Esophagus muscularis mucosa (tissue), 4 donors: Measurements from ENCODE around the gene ZNF436. TPM values are rescaled to one million over a fixed set of nuclear protein-coding genes. Genes with fewer than 3 reads are reported as not detected.
A peak's percentile ranks its signal among the peaks of the same experiment; 100 is the strongest.

Experiments
- DNase-seq: peaks from one replicate; pipeline ENCODE4 v3.0.0-alpha.2; 2017; ENCODE audit errors: extremely low spot score
- H3K27ac ChIP-seq, 4 donors: fragments of 200-600 bp; sonication (generic); replicated peaks in 1 of 4; 1 replicate in 3 of 4; 2 replicates in 1 of 4; pipeline ENCODE4 v1.5.1; 2016 to 2019; ENCODE audit warnings: mild to moderate bottlenecking in 1 of 4
- H3K27me3 ChIP-seq, 4 donors: fragments of 200-600 bp; sonication (generic); one replicate each; pipeline versions ENCODE4 v1.5.1 to v1.6.0; 2016 to 2019
- H3K36me3 ChIP-seq, 4 donors: fragments of 200-600 bp; sonication (generic); one replicate each; pipeline ENCODE4 v1.5.1; 2016 to 2019
- H3K4me1 ChIP-seq, 4 donors: fragments of 200-600 bp; sonication (generic); one replicate each; pipeline ENCODE4 v1.5.1; 2016 to 2019
- H3K4me3 ChIP-seq, 4 donors: fragments of 200-600 bp; sonication (generic); 1 replicate in 2 of 4; 2 replicates in 2 of 4; pipeline ENCODE4 v1.5.1; 2016 to 2019; ENCODE audit warnings: mild to moderate bottlenecking in 4 of 4, moderate library complexity in 1 of 4
- H3K9me3 ChIP-seq, 4 donors: fragments of 200-600 bp; sonication (generic); 1 replicate in 3 of 4; 2 replicates in 1 of 4; pipeline ENCODE4 v1.5.1; 2016 to 2019
- CTCF ChIP-seq, 3 experiments: fragments of 200-600 bp in 2 of 3; fragments of 450-650 bp in 1 of 3; sonication (generic) in 2 of 3; IDR thresholded peaks; one replicate each; pipeline ENCODE4 v1.5.1; 2017 to 2019; ENCODE audit warnings: antibody characterized with exemption in 3 of 3, mild to moderate bottlenecking in 2 of 3, moderate library complexity in 1 of 3
- EP300 ChIP-seq: sonication (generic); formaldehyde crosslinking; IDR thresholded peaks from one replicate; pipeline ENCODE4 v1.6.1; 2017; ENCODE audit warnings: antibody characterized with exemption
- POLR2A ChIP-seq: fragments of 450-650 bp; IDR thresholded peaks from one replicate; pipeline ENCODE4 v1.6.1; 2017; ENCODE audit warnings: antibody characterized with exemption, moderate library complexity, mild to moderate bottlenecking, low read depth
- POLR2AphosphoS5 ChIP-seq, 2 donors: sonication (generic); formaldehyde crosslinking; IDR thresholded peaks; one replicate each; pipeline ENCODE4 v1.6.1; 2017; ENCODE audit warnings: antibody characterized with exemption in 2 of 2
- WGBS: methylation state at CpG from one replicate; pipeline ENCODE4 v1.1.5; 2018; 5-methylcytosine and 5-hydroxymethylcytosine counted together
- intact Hi-C: fragments of 100-400 bp; cut with DNase I; formaldehyde crosslinking; loops from one replicate; pipeline ENCODE4 v1.15.1; 2023
- total RNA-seq, 4 donors: library from RNA; depleted of rRNA; stranded (reverse); fragments of >200 nt; gene quantifications; one replicate each; pipeline versions ENCODE4 v1.1.0 to v1.2.1, GENCODE V29; 2016

ZNF436 gene
- total RNA-seq, 4 donors from 2014 or later, result 13.7 to 36.8 (median 16.4) TPM

DNA sequence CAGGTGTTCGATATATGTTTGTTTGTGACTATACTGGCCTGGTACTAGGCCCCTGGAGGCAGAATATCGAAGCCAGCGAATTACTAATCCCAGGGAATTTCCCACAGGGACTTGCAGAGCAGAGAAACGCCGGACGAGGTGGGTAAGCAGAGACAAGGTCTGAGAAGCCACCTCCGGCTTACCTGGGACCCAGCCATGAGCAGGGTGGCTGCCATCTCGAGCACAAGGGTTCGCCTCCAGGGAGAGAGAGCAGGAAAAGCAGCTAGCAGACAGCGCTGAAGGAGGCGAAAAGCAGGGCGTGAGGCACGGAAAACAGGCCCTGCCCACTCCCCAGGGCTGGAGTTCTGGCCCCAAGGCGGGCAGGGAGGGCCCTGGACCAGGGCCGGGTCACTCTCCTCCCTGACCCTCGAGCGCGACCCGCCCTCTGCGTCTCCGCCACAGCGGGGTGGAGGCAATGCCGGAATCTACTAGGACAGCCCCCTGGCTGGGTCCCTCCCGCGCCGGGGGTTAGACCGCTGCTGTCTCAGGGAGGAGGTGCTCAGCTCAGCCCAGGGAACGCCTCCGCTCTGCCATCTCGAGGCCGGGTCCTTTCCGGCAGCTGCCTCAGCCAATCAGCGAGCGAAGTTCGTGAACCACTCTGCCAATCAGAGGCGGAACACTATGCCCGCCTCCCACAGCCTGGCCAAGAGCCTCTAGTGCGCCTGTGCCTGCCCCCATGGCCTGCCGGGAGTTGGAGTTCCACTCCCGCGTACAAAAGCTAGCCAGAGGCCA lies 1.7 kb downstream of the ZNF436 start:
- Histone ChIP-seq H3K4me3 (peak overlapping the region; percentile 70 to 84 (median 80)), H3K36me3 (peaks cover 6 to 40% (median 34%) of the 10 kb centered on the region in 4 donors), H3K4me1 (peaks cover 37 to 60% (median 52%) of the 10 kb centered on the region in 4 donors), H3K27ac (peak overlapping the region; percentile 90 to 99 (median 96)), H3K27me3 (no peaks in the 10 kb centered on the region), H3K9me3 (peaks cover under 1 to 25% (median 14%) of the 10 kb centered on the region in 4 donors)
- peak; percentile 99 for DNase-seq
- TF ChIP-seq POLR2AphosphoS5 (IDR thresholded peaks at IDR 0.05) (peak; percentile 83 to 94), EP300 (no peak), POLR2A (peak; percentile 59), CTCF (IDR thresholded peaks at IDR 0.05) (peak in 1 of 3 experiments; percentile 9)
- intact Hi-C loops, result loop anchor here (1.0 to 10.0 kb wide), 3 partner anchors 24 to 117 kb away; partner anchors contain the start of genes ASAP3 and HNRNPR
- WGBS, result 1% methylated on average over 23 of the region's 41 CpGs

GRCh38 chr1:23367451-23367790 lies 2.2 kb downstream of the ZNF436 start:
- H3K27me3 ChIP-seq, result no peaks in the 10 kb centered on the region
- peaks cover 35 to 55% (median 52%) of the 10 kb centered on the region in 4 donors for H3K4me1 ChIP-seq
- intact Hi-C loops, result loop anchor here (5.0 to 10.0 kb wide), 2 partner anchors 35 to 117 kb away; partner anchors contain the start of gene ASAP3
- peaks cover 11 to 45% (median 40%) of the 10 kb centered on the region in 4 donors for H3K36me3 ChIP-seq
- peak overlapping the region; percentile 70 to 84 (median 80) for H3K4me3 ChIP-seq
- peaks cover 6 to 30% (median 19%) of the 10 kb centered on the region in 4 donors for H3K9me3 ChIP-seq
- peak overlapping the region; percentile 90 to 99 (median 96) for H3K27ac ChIP-seq
- DNase-seq, result no peak
- 67% methylated on average over 9 of the region's 9 CpGs for WGBS
- TF ChIP-seq CTCF (IDR thresholded peaks at IDR 0.05) (no peak), POLR2AphosphoS5 (IDR thresholded peaks at IDR 0.05) (no peak), POLR2A (no peak), EP300 (no peak)

GRCh38 chr1:23366598-23366997 lies 3.0 kb downstream of the ZNF436 start:
- H3K36me3 ChIP-seq, result peaks cover 19 to 53% (median 48%) of the 10 kb centered on the region in 4 donors
- WGBS, result 84% methylated on average over 5 of the region's 5 CpGs
- H3K27me3 ChIP-seq, result no peaks in the 10 kb centered on the region
- peak overlapping the region in 1 of 4 donors; percentile 94 for H3K27ac ChIP-seq
- H3K9me3 ChIP-seq, result peaks cover 10 to 39% (median 28%) of the 10 kb centered on the region in 4 donors
- no peak for DNase-seq
- H3K4me3 ChIP-seq, result peak overlapping the region in 3 of 4 donors; percentile 70 to 83 (median 77)
- H3K4me1 ChIP-seq, result peaks cover 27 to 47% (median 45%) of the 10 kb centered on the region in 4 donors
- intact Hi-C loops, result loop anchor here (5.0 to 10.0 kb wide), 2 partner anchors 36 to 118 kb away; partner anchors contain the start of gene ASAP3
- TF ChIP-seq POLR2AphosphoS5 (IDR thresholded peaks at IDR 0.05) (no peak), POLR2A (no peak), CTCF (IDR thresholded peaks at IDR 0.05) (no peak), EP300 (no peak)

DNA sequence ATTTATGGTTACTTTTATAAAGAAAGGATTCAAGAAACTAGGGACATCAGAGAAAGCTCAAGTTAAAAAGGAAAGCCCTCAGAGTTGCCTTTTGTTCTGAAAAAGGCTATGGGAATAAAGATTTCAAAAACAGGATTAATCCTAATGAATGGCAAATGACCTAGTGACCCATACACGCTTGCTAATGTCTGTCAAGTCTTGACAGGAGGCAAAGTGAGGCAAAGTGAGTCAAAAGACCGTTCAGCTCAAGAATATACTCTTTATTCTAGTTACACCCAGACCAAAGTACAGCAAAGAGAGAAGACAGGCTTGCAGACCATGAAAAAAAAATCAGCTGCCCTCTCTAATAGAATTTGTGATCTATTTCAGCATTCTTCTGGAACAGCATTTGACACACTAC lies 3.5 kb downstream of the ZNF436 start:
- peaks cover 10 to 43% (median 32%) of the 10 kb centered on the region in 4 donors for H3K9me3 ChIP-seq
- TF ChIP-seq CTCF (IDR thresholded peaks at IDR 0.05) (no peak), EP300 (no peak), POLR2A (no peak), POLR2AphosphoS5 (IDR thresholded peaks at IDR 0.05) (no peak)
- no peak overlapping the region for H3K4me3 ChIP-seq
- intact Hi-C loops, result loop anchor here (5.0 to 10.0 kb wide), 2 partner anchors 36 to 119 kb away; partner anchors contain the start of gene ASAP3
- 94% methylated on average over 2 of the region's 2 CpGs for WGBS
- H3K27ac ChIP-seq, result peak overlapping the region in 1 of 4 donors; percentile 94
- H3K27me3 ChIP-seq, result no peaks in the 10 kb centered on the region
- peaks cover 24 to 58% (median 52%) of the 10 kb centered on the region in 4 donors for H3K36me3 ChIP-seq
- no peak for DNase-seq
- peaks cover 23 to 43% (median 40%) of the 10 kb centered on the region in 4 donors for H3K4me1 ChIP-seq
